ENCODE measurements around the gene POLK.
"Not testable (repeated sequence)": the region's sequence is repeated elsewhere in the genome, so short reads cannot be mapped to it uniquely, and the experiment has no call there.

POLK gene

GRCh38 chr5:75551471-75551870 is 39.8 kb downstream of the POLK start:
- no peak for DNase-seq

GRCh38 chr5:75552764-75553163 is 41.1 kb downstream of the POLK start:
- no peak for DNase-seq

GRCh38 chr5:75553358-75553757 is 41.7 kb downstream of the POLK start:
- no peak for DNase-seq

- DNase-seq, result no peak
Observed at GRCh38 chr5:75558221-75558620, 46.5 kb downstream of the POLK start.

GRCh38 chr5:75558981-75559632 is 47.4 kb downstream of the POLK start:
- DNase-seq, result no peak

GRCh38 chr5:75560655-75561054 is 49.0 kb downstream of the POLK start:
- DNase-seq, result not testable (repeated sequence)

GRCh38 chr5:75565991-75566709 is 54.5 kb downstream of the POLK start:
- DNase-seq, result not testable (repeated sequence)

GRCh38 chr5:75566710-75567309 is 55.1 kb downstream of the POLK start:
- no peak for DNase-seq

GRCh38 chr5:75567710-75568109 is 56.0 kb downstream of the POLK start:
- no peak for DNase-seq

GRCh38 chr5:75568202-75568601 is 56.5 kb downstream of the POLK start:
- DNase-seq, result no peak

- DNase-seq, result no peak
Observed at GRCh38 chr5:75571547-75571946, 59.9 kb downstream of the POLK start.

- DNase-seq, result no peak
Observed at GRCh38 chr5:75574791-75575190, 63.1 kb downstream of the POLK start.

- not testable (repeated sequence) for DNase-seq
Observed at GRCh38 chr5:75578280-75578679, 66.6 kb downstream of the POLK start.

GRCh38 chr5:75584641-75585040 is 73.0 kb downstream of the POLK start:
- DNase-seq, result no peak

GRCh38 chr5:75588666-75589065 is 77.0 kb downstream of the POLK start:
- DNase-seq, result no peak

- DNase-seq, result no peak
Observed at GRCh38 chr5:75600535-75600934, 88.8 kb downstream of the POLK start.

- no peak for DNase-seq
Observed at GRCh38 chr5:75601567-75601966, 89.9 kb downstream of the POLK start.

- no peak for DNase-seq
Observed at GRCh38 chr5:75601996-75602395, 90.3 kb downstream of the POLK start.

GRCh38 chr5:75603371-75603770 is 91.7 kb downstream of the POLK start:
- no peak for DNase-seq

GRCh38 chr5:75603821-75604220 is 92.1 kb downstream of the POLK start:
- DNase-seq, result no peak

- DNase-seq, result not testable (repeated sequence)
Observed at GRCh38 chr5:75607341-75607740, 95.7 kb downstream of the POLK start.

- no peak for DNase-seq
Observed at GRCh38 chr5:75608870-75609269, 97.2 kb downstream of the POLK start.

GRCh38 chr5:75610201-75610600 is 98.5 kb downstream of the POLK start:
- no peak for DNase-seq

GRCh38 chr5:75610859-75611310 is 99.2 kb downstream of the POLK start:
- DNase-seq, result not testable (repeated sequence)

Measured in stimulated activated naive CD4-positive, alpha-beta T cell (primary cell).